HG03196 (cell line): ENCODE measurements around the gene XG.
"Not testable (repeated sequence)": the region's sequence is repeated elsewhere in the genome, so short reads cannot be mapped to it uniquely, and the experiment has no call there.

Experiments used
- ATAC-seq: cut with Tn5 transposase; IDR thresholded peaks from one replicate; pipeline ENCODE4 v1.9.1; 2021; ENCODE audit not compliant: unreplicated experiment

The XG gene

DNA sequence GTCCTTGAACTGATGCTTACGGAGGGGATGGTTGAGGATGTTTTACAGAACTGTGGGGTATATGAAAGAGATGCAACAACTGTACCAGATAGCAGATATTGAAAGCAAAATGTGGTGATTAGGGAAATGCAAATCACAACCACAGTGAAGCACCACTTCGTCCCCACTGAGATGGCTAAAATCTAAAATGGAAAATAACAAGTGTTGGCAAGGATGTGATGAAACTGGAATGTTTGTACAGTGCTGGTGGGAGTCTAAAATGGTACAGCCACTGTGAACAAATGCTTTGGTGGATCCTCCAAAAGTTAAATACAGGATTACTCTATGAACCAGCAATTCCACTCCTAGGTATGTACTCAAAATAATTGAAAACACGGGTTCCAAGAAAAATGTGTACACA lies 22.9 kb downstream of the XG start:
- ATAC-seq = no peak

GRCh38 chrX:2780472-2781225 lies 28.8 kb downstream of the XG start:
- ATAC-seq = not testable (repeated sequence)

- ATAC-seq = no peak
These were observed 29.4 kb downstream of the XG start for GRCh38 chrX:2781226-2781571.

DNA sequence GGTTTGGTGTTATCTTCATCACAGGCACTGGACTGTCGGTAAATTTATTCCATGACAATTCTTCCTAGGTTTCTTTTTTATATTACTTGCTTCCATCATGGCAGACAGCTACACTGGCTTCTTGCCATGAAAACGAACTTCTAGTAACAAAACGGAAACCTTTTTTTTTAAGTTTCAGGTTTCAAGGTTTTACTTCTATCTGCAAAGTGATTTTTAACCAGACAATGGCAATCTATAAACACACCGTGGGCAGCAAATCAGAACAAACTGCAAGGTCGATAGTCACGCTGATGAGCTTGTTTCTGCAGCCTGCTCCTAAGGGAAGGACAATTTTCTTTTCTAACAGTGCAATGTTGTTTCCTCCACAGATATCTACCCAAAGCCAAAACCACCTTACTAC lies 29.9 kb downstream of the XG start:
- peak; percentile 61 for ATAC-seq

- ATAC-seq = no peak
These were observed 30.3 kb downstream of the XG start for GRCh38 chrX:2782171-2782570.

DNA sequence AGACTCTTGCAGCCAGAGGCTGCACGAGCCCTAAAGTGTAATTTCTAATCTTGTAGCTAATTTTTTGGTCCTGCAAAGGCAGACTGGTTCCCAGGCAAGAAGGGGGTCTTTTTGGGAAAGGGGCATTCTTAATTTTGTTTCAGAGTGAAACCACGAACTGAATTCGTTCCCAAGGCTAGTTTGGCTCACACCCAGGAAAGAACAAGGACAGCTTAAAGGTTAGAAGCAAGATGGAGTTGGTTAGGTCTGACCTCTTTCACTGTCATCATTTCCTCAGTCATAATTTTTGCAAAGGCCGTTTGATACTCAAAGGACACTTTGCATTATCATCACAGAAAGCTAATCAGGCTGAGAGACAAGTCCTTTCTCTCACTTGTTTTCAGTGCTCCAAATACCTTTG lies 30.9 kb downstream of the XG start:
- ATAC-seq = no peak

- no peak for ATAC-seq
These were observed 32.2 kb downstream of the XG start for GRCh38 chrX:2784026-2784425.

GRCh38 chrX:2785538-2785937 lies 33.7 kb downstream of the XG start:
- ATAC-seq = no peak

GRCh38 chrX:2788980-2789379 lies 37.1 kb downstream of the XG start:
- ATAC-seq = no peak

DNA sequence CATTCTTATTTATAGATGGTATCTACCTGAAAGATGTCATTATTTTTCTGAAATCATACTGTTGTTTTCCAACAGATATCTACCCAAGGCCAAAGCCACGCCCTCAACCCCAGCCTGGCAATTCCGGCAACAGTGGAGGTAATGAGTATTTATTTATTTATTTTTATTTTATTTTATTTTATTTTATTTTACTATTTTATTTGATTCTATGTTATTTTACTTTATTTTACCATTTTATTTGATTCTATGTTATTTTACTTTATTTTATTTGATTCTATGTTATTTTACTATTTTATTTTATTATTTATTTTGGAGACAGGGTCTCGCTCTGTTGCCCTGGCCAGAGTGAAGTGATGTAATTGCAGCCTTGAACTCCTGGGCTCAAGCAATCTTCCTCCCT lies 37.7 kb downstream of the XG start:
- no peak for ATAC-seq

- ATAC-seq = no peak
These were observed 41.9 kb downstream of the XG start for GRCh38 chrX:2793752-2794151.

DNA sequence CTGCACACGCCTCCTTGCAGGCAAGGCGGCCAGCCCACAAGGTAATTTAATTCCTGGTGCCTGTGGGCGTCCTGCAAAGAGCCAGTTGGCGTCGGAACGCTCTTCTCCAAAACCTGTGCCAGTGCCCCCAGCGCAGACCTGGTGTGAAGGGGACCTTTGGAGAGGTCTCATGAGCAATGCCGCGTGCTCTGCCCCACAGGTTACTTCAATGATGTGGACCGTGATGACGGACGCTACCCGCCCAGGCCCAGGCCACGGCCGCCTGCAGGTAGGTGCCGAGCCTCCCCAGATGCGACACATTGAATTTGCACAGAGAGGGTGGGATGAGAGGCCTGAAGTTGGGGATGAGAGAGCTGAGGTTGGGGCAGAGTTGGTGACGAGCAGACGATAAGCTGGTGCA lies 42.5 kb downstream of the XG start:
- ATAC-seq = no peak

- not testable (repeated sequence) for ATAC-seq
These were observed 45.0 kb downstream of the XG start for GRCh38 chrX:2796808-2797207.

- no peak for ATAC-seq
These were observed 47.5 kb downstream of the XG start for GRCh38 chrX:2799369-2799768.

GRCh38 chrX:2799980-2800379 lies 48.1 kb downstream of the XG start:
- not testable (repeated sequence) for ATAC-seq

DNA sequence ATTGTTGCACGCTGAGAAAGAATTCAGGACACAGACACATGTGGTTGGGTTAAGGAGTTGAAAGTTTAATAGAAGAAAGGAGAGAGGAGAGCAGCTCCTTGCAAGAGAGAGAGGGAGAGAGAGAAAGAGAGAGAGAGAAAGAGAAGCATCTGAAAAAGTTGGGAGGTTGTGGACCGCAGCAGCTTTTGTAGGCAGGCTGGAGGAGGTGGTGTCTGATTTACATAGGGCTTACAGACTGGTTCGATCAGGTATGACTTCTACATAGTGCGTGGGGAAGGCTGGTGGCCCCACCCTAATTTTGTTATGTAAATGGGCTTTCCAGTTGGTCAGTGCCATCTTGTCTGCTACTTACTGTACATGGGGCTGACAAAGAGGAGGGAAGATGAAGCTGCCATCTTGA lies 49.4 kb downstream of the XG start:
- no peak for ATAC-seq

DNA sequence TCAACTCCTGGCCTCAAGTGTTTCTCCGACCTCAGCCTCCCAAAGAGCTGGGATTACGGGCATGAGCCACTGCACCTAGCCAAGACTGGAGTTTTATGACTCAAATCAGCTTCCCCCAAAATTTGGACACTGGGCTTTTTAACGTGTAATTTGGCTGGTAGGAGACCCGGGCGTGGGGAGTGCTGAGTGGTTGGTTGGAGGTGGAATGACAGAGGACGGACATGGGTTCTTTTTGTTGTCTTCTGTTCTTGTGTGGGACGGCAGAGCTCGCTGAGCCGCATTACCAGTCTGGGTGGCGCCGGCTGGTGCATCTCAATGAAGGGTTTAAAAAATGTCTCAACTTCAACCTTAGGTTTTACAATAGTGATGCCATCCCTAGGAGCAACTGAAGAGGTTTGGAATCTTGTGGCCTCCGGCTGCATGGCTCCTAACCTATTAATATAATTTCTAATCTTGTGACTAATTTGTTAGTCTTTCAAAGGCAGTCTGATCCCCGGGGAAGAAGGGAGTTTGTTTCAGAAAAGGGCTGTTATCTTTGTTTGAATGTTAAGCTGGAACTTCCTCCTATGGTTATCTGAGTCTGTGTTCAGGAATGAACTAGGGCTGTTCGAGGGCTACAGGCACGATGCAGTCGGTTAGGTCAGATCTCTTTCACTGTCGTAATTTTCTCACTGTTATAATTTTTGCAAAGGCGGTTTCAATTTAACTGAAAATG lies 50.7 kb downstream of the XG start:
- ATAC-seq = not testable (repeated sequence)

DNA sequence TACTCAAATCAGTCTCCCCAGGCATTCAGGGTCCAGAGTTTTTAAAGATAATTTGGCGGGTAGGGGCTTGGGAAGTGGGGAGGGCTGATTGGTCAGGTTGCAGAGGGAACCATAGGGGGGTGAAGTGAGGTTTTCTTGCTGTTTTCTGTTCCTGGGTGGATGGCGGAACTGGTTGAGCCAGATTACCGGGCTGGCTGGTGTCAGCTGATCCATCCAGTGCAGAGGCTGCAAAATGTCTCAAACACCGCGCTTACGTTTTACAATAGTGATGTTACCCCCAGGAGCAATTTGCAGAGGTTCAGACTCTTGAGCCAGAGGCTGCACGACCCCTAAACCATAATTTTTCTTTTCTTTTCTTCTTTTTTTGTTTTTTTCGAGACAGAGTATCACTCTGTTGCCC lies 51.6 kb downstream of the XG start:
- not testable (repeated sequence) for ATAC-seq

GRCh38 chrX:2804106-2804843 lies 52.4 kb downstream of the XG start:
- ATAC-seq = not testable (repeated sequence)

- ATAC-seq = not testable (repeated sequence)
These were observed 53.0 kb downstream of the XG start for GRCh38 chrX:2804858-2805257.

DNA sequence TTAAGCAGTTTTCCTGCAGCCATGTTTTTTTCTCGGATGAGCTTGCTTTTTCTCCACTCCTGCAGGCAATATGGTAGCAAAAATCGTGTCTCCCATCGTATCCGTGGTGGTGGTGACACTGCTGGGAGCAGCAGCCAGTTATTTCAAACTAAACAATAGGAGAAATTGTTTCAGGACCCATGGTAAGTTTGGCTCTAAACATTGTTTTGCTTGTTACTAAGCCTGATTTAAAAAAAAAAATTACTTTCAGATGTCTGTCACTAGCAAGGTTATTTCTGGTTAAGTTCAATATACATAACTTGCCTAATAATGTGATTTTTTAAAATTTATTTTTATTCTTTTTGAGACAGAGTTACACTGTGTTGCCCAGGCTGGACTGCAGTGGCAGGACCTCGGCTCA lies 59.4 kb downstream of the XG start:
- no peak for ATAC-seq
